Measurements from ENCODE around the gene CRYGN.

Gene CRYGN

DNA sequence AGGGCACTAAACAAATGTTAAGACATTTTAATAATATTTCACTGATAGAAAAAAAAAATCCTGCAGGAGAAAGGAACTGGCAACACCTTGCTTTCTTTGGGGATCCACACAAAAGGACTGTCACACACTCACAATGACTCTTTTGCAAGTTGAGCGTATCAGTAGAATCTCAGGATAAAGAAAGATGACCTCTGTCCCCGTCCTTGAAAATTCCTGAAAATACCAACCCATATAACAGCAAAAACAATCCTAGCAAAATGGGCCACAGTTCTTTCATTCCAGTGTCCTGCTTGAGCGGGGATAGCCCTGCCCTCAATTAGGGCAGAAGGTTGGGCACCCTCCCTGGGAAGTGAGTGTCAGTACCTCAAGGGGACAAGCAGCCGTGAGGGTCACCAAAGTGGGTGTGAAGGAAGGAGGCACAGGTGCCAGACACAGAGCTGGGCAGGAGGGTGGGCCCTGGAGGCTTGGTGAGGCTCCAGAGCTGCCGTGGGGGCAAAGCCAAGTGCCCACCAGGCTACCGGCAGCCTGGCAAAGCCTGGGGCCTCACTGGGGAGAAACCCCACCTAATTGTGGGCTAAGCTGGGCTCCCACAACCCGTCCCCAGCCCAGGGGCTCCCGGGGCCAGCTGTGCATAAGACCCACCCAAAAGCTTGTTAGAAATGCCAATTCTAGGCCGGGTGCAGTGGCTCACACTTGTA lies 32.9 kb downstream of the CRYGN start:
- no peak for DNase-seq (ENCODE audit: low read depth)

DNA sequence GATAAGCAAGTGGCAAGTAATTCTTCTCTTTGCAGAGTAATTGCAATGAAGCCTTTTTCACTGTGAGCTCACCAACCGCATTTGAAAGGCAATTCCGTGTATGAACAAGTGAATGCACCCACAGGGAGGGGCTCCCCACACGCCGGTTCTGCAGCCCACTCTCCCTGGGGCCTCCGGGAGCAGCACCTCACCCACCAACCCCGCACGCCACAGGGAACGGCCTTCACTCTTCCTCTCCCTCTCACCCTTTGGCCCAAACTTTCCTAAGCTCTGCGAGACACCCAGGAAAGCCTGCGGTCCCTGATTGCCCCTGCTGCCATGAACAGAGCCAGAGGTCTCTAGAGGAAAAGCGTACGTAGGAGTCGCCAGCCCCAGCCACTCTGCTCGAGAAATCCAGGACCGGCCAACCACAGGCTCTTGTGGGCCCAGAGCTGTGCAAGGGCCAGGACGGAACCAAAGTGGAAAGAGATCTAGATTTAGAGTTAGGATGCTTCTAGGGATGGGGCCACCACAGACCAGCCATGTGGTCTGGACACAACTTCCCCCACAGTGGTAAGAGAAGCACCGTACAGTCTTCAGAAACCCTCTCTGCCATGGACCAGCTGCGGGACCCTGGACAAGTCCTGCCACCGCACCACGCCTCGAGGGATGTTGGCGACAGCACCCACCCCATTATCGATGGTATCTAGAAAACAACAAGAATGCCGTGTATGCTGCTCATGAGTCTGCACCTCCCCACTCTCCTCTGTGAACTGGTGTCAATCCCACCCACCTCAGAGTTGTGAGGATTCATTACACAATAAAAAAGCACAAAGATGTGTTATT lies 33.7 kb downstream of the CRYGN start:
- DNase-seq (ENCODE audit: low read depth): no peak

DNA sequence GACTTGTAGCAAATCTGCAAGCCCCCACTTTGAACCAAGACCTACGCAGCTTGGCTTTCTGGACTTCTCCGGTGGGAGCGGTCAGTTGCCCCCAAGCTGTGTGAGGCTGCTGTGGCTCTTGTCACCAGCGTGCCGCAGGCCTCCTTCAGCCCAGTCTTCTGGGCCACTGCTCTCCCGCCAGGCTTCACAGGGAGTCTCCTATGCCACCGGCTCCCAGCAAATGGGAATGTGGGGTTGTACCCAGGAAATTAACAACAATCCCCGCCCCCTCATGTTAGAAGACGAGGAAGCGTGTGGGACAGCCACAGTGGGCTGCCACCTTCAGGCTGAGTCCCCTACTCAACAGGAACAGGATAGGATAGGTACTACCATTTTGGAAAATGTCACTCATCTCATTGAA lies 34.4 kb downstream of the CRYGN start:
- DNase-seq (ENCODE audit: low read depth): no peak

DNA sequence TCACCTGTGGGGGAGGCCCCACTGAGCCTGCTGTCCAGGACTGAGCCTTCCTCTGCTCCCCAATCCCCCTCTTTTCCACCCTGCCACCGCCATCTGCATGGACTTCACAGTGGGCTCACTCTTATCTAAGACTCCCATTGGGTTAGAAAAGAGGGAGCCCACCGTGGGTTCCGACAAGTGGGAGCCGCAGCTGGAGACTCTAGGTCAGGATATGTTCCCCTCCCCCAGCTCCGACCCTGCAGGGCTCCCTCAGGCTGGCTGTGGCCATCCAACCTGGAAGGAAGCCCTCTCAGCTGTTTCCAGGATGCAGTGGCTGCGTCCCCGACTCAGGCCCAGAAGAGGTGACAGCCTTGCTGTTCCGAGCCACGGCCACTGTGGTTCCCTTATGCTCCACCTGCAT lies 34.9 kb downstream of the CRYGN start:
- DNase-seq (ENCODE audit: low read depth): no peak

DNA sequence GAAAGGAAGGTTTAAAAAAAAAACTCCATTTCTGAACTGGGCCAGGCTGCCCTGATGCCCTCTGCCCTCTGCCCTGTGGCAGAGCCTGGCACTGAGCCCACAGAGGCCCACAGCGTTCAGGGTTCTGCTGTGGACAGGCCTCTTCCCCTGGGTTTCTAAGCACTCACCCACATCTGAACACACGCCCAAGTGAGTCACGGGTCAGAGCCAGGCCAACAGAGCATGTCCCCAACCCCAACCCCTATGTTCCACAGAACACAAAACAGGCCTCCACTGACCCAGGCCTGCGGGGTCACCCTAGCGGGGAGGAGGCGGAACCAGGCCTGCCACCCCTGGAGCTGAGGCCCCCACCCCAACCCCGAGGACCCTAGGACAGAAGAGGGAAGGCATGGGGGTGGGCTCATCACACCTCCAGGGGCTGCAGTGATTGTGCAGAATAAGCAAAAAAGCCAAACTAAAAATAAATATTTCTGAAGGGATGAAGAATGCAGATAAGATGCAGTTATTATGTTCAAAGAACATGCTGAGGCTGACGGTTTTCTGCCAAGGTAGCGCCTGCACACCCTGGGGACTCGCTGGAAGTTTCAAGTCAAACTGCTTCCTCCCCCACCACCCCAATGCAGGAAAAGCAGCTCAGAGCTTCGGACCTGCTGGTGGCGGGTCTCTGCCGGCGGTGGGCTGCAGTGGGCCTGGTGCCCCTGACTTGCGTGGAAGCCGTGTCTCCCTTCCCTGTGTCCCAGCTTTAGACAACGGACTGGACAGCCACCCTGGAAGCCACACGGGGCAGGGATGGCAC lies 35.5 kb downstream of the CRYGN start:
- DNase-seq (ENCODE audit: low read depth): no peak

DNA sequence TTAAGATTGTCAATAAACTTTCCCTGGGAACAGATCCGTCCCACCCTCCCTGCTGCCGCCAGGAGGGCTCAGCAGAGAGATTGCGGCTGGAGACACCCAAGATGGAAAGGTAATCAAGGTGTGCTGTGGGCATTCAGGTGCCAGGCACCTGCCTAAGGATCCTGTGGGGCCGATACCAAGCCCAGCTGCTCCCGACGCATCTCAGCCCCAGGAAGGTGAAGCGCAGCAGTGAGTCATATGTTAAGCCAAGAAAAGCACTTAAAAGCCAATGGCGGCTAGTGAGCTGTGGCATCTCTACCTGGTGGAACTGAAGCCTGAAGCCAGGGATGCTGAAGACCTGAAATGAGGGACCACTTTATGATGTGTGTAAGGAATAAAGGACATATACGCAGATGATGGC lies 36.2 kb downstream of the CRYGN start:
- no peak for DNase-seq (ENCODE audit: low read depth)

DNA sequence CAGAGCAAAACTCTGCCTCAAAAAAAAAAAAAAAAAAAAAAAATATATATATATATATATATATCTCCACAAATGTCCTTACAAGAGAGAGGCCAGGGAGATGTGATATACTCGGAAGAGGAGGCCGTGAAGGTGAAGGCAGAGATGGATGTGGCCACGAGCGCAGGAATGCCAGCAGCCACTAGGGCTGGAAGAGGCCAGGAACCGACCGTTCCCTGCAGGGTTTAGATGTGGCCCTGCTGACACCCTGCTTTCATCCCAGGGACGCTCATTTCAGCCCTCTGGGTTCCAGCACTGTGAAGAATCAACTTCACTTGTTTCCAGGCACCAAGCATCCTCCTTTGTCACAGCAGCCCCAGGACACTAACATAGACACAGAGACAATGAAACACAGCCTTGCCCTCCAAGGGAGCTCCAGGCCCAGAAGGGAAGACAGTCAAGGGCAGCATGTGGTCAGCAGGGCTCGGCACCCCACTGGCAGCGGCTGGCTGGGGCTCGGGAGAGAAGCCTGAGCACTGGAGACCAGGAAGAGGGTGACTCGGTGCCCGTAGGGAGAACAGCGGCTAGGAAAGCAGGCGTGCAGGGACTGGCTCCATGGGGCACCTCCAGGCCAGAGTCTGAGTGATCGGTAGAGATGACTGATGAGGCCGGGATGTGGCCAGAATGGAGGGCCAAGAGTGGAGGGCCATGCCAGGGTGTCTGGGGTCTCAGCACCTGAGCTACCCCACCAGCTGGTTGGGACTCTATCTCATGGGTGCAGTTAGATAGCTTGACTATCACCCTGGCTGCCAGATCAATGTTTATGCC lies 37.7 kb downstream of the CRYGN start:
- no peak for DNase-seq (ENCODE audit: low read depth)

DNA sequence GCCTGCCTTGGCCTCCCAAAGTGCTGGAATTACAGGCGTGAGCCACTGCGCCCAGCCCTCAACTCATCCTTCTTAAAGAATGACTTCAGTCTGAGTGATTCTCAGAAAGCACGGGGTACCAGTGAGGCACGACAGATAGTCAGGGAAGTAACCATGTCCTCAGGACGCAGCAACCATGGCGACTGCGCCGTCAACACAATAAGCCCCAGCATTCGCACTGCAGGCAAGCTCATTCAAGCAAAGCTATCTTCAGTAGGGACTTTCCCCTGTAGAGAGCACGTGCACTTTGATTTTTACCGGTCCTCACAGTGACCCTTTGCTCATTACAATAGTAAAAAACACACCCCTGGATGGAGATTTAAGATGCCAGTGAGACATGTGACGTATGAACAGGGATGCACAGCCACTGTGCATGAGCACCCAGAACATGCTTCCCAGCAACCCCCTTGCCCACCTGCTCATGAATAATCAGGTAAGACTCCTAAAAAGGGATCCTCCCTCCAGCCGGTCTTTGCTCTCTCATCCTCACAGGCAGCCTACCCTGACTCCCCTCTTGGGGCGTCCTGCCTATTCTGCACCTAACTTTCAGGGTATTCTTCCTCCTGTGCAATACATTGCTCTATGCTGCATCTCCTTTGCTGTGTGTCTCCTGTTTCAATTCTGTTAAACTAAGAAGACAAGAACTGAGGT lies 39.2 kb downstream of the CRYGN start:
- DNase-seq (ENCODE audit: low read depth): no peak

DNA sequence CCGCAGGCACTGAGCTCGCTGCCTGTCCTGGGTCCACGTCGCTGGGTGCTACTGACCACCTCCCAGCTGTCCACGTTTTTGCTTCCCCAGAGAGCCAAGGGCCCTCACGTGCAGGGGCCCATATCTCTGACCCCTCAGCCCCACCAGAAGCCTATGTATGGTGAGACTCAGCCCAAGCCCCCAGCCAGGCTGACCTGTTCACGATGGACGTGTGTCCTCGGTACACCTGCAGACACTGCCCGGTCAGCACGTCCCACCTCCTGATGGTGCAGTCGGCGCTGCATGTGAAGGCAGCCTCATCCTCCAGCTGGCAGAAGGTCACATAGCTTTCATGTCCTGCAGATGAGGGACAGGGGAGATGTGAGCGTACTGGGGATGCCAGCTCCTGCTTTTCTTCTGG lies 40.0 kb downstream of the CRYGN start:
- DNase-seq (ENCODE audit: low read depth): no peak

DNA sequence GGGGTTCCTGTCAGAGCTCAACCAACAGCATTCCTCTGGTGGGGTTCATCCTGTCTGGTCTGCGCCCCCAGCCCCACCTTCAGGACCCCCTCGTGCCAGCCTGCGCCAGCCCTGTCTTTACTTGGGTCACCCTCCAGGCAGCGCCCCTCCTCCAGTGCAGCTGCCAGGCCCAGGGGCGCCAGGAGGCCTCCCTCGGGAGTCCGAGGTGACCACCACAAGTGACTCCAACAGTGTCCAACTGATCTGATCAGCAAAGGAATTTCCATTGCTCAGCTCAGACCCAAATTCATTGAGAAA lies 40.7 kb downstream of the CRYGN start:
- DNase-seq (ENCODE audit: low read depth): no peak

DNA sequence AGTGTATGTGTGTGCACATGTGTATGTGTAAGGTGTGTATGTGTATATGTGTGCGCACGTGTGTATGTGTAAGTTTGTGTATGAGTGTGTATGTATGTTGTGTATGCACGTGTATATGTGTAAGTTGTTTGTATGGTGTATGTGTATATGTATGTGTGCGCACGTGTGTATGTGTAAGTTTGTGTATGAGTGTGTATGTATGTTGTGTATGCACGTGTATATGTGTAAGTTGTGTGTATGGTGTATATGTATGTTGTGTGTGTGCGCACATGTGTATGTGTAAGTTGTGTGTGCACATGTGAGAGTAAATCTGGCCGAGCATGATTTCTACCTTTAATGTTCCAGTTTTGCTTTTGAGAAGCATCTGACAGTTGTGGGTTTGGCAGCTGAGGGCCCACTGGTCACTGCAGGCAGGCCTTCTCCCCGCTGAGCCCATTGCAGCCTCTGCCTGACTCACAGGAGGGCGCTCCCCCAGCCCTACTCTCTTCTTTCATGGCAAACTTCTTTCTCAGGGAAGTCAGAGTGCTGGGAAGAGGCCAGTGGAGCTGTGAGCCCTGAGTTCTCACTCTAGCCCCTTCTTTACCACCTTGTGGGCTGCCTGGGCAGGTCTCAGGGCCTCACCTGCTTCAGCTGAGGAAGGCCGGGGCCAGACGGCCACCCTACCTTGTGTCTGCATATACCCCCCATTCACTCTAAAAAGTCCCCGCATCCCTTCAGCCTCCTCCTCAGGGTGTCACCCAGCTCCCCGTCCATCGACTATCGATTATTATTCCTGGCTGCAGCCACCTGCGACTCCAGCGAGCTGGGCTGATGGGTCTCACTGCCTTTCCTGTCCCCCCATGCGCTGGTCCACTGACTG lies 41.3 kb downstream of the CRYGN start:
- DNase-seq (ENCODE audit: low read depth): no peak

DNA sequence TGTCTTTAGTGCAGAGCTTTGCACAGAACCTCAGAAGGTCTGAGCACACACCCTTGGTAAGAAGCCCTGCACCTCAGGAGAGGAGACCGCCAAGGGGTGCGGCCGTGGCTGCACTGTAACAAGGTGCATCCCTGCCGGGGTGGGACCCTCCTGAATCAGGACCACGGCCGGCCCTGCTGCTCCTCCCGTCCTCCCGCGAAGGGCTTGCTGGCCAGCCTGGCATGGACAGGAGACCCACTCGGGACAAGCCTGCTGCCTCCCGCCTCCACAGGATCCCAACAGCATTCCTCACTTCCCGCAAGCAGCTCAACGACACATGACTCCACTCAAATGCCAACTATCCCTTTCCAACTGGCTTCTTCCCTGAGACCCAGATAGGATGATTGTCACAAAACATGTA lies 42.9 kb downstream of the CRYGN start:
- DNase-seq (ENCODE audit: low read depth): no peak

DNA sequence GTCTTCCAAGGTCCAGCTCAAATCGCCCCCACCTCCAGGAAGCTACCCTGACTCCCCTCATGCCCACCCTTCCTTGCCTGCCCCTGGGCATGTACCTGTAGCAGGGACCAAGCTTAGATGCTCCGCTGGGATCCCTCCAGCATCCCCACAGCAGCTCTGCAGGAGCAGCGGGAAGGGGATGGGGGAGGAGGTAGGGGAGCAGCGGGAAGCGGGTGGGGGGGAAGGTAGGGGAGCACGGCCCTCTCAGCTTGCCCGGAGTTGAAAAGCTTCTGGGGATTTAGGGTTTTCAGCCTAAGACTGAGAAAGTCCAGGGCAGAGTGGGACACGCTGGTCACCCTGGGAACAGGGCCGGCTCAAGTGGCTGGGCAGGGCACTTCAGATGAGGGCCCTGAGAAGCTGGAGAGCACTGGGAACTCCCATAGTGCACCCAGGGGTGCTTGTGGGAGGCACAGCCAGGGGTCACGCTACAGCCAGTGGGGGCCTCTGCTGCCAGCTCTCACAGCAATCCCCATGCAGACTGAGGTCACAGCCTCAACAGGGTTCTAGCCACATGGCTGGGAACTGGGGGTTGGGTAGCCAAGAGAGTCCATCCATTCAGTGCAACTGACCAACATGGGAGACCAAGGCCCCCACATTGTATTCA lies 43.5 kb downstream of the CRYGN start:
- DNase-seq (ENCODE audit: low read depth): no peak

DNA sequence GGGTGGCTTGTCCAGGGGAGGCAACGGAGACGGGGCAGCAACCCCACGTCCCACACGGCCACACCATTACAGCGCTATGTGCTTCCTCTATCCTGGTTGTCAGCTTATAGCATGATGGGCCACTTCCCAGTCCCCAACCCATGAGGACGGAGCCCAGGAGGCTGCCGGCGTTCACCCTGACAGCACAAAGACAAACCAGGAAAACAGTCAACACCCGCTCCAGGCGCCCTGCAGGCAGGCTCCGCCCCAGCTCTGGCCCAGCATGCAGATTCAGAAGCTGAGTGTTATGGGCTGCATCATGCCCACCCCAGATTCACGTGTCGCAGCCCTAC lies 44.9 kb downstream of the CRYGN start:
- DNase-seq (ENCODE audit: low read depth): no peak

DNA sequence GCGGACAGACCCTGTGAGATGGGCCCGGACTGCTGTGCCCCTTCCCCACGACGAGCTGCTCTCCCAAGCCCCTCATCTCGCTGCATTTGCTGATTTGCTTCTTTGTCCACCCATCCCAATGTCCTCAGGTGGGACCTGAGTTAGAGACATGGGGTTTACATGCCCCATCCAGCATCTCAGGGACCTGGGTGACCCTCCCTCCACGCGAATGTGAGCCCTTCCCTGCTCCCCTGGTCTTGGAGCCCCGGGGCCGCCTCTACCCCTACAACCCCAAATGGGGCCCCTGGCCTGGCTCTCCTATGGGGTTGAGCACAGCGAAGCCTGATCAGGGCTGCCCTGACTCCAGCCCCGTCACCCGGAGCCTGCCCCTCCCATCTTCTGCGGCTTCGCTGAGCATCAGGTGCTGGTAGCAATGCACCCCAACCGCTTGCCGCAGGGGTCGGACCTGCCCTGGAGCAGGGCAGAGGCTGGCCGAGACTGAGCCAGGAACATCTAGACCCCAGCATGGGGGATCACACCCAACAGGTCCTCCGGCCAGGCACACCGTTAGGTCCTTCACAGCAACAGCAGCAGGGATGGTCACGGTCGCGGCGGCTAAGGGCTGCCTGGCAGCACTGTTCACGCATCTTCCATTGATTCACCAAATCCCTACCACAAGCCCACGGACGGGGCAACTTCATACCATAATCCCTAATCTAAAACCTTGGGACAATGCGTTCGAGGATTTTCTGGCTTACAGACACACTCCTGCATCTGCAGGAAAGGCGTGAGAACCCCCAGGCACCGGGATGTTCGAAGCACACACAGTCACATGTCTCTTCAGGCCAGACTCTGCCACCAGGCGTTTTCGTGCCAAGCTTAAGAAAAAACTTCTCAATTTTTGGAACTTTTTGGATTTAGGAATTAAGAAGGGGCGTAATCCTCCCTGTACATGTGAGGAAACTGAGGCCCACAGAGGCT lies 45.6 kb downstream of the CRYGN start:
- no peak for DNase-seq (ENCODE audit: low read depth)

DNA sequence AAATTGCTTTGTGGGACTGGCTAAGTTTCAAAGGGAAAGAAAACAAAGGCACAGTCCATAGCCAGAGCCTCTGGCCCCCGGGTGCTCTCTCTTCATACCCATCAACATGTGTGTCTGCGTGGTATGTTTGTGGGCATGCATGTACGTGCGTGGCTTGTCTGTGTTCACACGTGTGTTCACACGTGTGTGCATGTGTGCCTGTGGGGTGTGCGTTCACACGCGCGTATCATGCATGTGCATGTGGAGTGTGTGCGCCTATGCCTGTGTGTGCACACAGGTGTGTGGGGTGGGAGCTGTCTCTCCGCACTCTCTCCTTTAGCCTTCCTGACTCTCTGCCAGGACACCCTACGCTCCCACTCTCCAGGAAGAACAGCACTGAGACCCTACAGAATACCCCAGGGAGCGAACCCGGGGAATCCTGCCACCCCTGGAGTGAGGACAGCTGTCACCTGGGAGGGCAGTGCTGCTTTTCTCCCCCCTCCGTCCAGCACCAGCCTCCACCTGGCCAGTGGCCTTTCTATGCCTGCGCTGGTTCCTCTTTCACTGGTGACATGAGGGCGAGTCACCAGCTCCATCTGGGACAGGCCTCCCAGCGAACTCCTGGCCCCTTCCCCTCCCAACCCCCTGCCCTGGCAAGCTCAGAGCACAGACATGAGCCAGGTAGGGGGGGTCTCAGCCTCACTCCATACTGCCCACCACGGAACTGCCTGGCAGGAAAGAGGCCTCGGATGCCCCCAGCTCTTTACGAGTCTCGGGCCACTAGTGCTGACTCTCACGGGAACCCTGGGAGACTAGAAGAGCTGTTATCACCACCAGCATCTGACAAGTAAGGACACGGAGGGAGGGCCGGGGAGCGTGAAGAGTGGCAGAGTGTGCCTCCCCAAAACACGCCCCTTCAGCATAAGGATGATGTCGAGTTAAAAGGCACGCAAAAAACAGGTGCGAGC lies 46.6 kb downstream of the CRYGN start:
- DNase-seq (ENCODE audit: low read depth): no peak

DNA sequence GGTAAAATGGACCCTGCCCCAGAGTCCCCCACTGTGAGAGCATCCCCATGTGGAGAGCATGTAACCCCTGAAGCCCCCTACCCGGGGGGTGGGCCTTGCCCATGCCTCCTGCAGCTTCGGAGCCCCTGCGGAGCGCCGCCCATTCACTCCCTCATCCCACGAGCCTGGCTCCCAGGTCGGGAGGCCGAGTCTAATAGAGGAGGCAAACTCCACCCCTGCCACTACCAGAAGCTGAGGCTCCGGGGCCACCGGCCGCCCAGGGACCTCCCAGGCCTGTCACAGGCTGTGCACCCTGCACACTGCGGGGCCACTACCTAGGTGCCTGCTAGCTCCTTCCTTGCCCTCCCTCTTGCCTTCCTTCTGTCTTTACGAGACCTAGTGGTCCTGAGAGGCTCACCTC lies 47.5 kb downstream of the CRYGN start:
- DNase-seq (ENCODE audit: low read depth): no peak

DNA sequence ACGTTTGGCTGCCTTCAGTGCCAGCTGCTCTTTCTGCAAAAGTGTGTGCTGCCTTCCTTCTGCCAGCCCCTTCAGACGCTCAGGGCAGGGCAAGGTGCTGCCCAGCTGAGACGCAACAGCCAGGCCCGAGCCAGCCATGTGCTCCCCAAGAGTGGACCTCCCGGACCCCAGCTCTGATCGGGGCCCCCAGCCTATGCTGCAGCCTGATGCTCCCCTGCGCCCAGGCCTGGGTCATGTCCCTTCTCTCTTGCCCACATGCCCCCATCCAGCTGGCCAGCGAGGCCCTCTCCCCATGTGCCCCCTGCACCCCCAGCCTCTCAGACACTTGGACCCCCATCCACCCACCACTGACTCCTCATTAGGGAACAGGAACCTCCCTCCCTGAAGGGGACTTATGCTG lies 47.9 kb downstream of the CRYGN start:
- no peak for DNase-seq (ENCODE audit: low read depth)

All from HS-5 (cell line).